EL (cell line): ENCODE data around the gene DKK3.
A peak's percentile ranks its signal among the peaks of the same experiment; 100 is the strongest.

Experiments
- DNase-seq: peaks from one replicate; pipeline ENCODE4 v3.0.0-alpha.2; 2016

DKK3 gene

GRCh38 chr11:11966354-11966741, 42.1 kb downstream of the DKK3 start:
- DNase-seq: no peak

GRCh38 chr11:11965656-11966353, 42.6 kb downstream of the DKK3 start:
- DNase-seq: no peak

GRCh38 chr11:11965192-11965591, 43.2 kb downstream of the DKK3 start:
- DNase-seq: no peak

- DNase-seq: no peak
Observed at GRCh38 chr11:11964774-11965150, 43.7 kb downstream of the DKK3 start.

GRCh38 chr11:11963842-11964773, 44.3 kb downstream of the DKK3 start:
- no peak for DNase-seq

GRCh38 chr11:11963067-11963466, 45.4 kb downstream of the DKK3 start:
- no peak for DNase-seq

GRCh38 chr11:11961399-11962028, 46.9 kb downstream of the DKK3 start:
- DNase-seq: no peak

GRCh38 chr11:11960687-11961086, 47.7 kb downstream of the DKK3 start:
- no peak for DNase-seq

GRCh38 chr11:11959601-11960000, 48.8 kb downstream of the DKK3 start:
- no peak for DNase-seq

- DNase-seq: no peak
Observed at GRCh38 chr11:11958403-11959231, 49.8 kb downstream of the DKK3 start.

- no peak for DNase-seq
Observed at GRCh38 chr11:11956006-11956405, 52.4 kb downstream of the DKK3 start.

- DNase-seq: no peak
Observed at GRCh38 chr11:11952036-11952435, 56.4 kb downstream of the DKK3 start.

GRCh38 chr11:11949482-11949881, 58.9 kb downstream of the DKK3 start:
- no peak for DNase-seq

- no peak for DNase-seq
Observed at GRCh38 chr11:11948242-11948947, 60.0 kb downstream of the DKK3 start.

- DNase-seq: no peak
Observed at GRCh38 chr11:11947825-11948224, 60.6 kb downstream of the DKK3 start.

GRCh38 chr11:11946878-11947277, 61.5 kb downstream of the DKK3 start:
- no peak for DNase-seq

- DNase-seq: peak; percentile 77
Observed at GRCh38 chr11:11946180-11946579, 62.2 kb downstream of the DKK3 start.

- no peak for DNase-seq
Observed at GRCh38 chr11:11944444-11944843, 64.0 kb downstream of the DKK3 start.

GRCh38 chr11:11942668-11943067, 65.8 kb downstream of the DKK3 start:
- DNase-seq: no peak

- DNase-seq: no peak
Observed at GRCh38 chr11:11940551-11940950, 67.9 kb downstream of the DKK3 start.

GRCh38 chr11:11937957-11938356, 70.5 kb downstream of the DKK3 start:
- no peak for DNase-seq

- DNase-seq: no peak
Observed at GRCh38 chr11:11937433-11937832, 71.0 kb downstream of the DKK3 start.
